Colonic mucosa (tissue), 4 donors: ENCODE results near the gene PPP1R14C. TPM values are rescaled to one million over a fixed set of nuclear protein-coding genes. Genes with fewer than 3 reads are reported as not detected.

Source experiments
- DNase-seq: peaks from one replicate; pipeline ENCODE4 v3.0.0-alpha.2; 2020
- H3K27ac ChIP-seq: fragments of 200-600 bp; one replicate; pipeline ENCODE4 v1.8.0; 2021
- H3K27me3 ChIP-seq: fragments of 200-600 bp; one replicate; pipeline ENCODE4 v1.8.0; 2021
- H3K36me3 ChIP-seq: fragments of 200-600 bp; one replicate; pipeline ENCODE4 v1.8.0; 2021
- H3K4me1 ChIP-seq: fragments of 200-600 bp; one replicate; pipeline ENCODE4 v1.8.0; 2021; ENCODE audit warnings: mild to moderate bottlenecking
- H3K4me3 ChIP-seq: fragments of 200-600 bp; one replicate; pipeline ENCODE4 v1.8.0; 2021
- H3K9ac ChIP-seq, 2 donors: one replicate each; pipeline ENCODE4 v1.7.0; 2013; ENCODE audit warnings: control low read depth in 2 of 2, low read depth in 2 of 2, low read length in 2 of 2
- H3K9me3 ChIP-seq: fragments of 200-600 bp; one replicate; pipeline ENCODE4 v1.8.0; 2021
- CTCF ChIP-seq: fragments of 200-600 bp; IDR thresholded peaks from one replicate; pipeline ENCODE4 v1.8.0; 2022; ENCODE audit warnings: antibody characterized with exemption, mild to moderate bottlenecking
- intact Hi-C: fragments of 100-400 bp; cut with DNase I; formaldehyde crosslinking; loops from one replicate; pipeline ENCODE4 v1.14.1; 2022
- total RNA-seq, 2 donors: library from RNA; stranded (reverse); fragmentation: NEBNext Ultra II Directional in 1 of 2; extraction: Animal tissue kit (Norgen Biotek cat#: 25700) in 1 of 2; gene quantifications; one replicate each; pipeline ENCODE4 v1.2.1, GENCODE V29; 2021
- donor health status: healthy.
- donor health status: DM: no; HTN: no; CAD: no.
- donor health status: DM: no; HTN: no; CAD: no.

PPP1R14C gene
- total RNA-seq, 2 donors from 2014 or later: 23.7 to 27.3 TPM

GRCh38 chr6:150157081-150157480, 14.2 kb downstream of the PPP1R14C start:
- no peak for TF ChIP-seq CTCF
- no peaks in the 10 kb centered on the region for H3K36me3 ChIP-seq
- intact Hi-C loops: no loop called here
- H3K27me3 ChIP-seq: no peaks in the 10 kb centered on the region
- DNase-seq: no peak
- no peak overlapping the region for H3K9ac ChIP-seq
- no peak overlapping the region for H3K27ac ChIP-seq
- H3K4me3 ChIP-seq: no peak overlapping the region
- H3K4me1 ChIP-seq: peaks cover 9% of the 10 kb centered on the region
- no peaks in the 10 kb centered on the region for H3K9me3 ChIP-seq

GRCh38 chr6:150159757-150160156, 16.9 kb downstream of the PPP1R14C start:
- intact Hi-C loops: no loop called here
- H3K27me3 ChIP-seq: no peaks in the 10 kb centered on the region
- H3K27ac ChIP-seq: no peak overlapping the region
- H3K36me3 ChIP-seq: no peaks in the 10 kb centered on the region
- no peak overlapping the region for H3K4me3 ChIP-seq
- DNase-seq: no peak
- no peak for TF ChIP-seq CTCF
- H3K9me3 ChIP-seq: no peaks in the 10 kb centered on the region
- no peaks in the 10 kb centered on the region for H3K4me1 ChIP-seq
- H3K9ac ChIP-seq: no peak overlapping the region

GRCh38 chr6:150163970-150164369, 21.1 kb downstream of the PPP1R14C start:
- Histone ChIP-seq H3K4me3 (no peak overlapping the region), H3K27me3 (no peaks in the 10 kb centered on the region), H3K4me1 (no peaks in the 10 kb centered on the region), H3K9ac (no peak overlapping the region), H3K27ac (no peak overlapping the region), H3K9me3 (no peaks in the 10 kb centered on the region), H3K36me3 (no peaks in the 10 kb centered on the region)
- no peak for DNase-seq
- TF ChIP-seq CTCF: no peak
- intact Hi-C loops: no loop called here

GRCh38 chr6:150165020-150165702, 22.3 kb downstream of the PPP1R14C start:
- Histone ChIP-seq H3K27me3 (no peaks in the 10 kb centered on the region), H3K9me3 (no peaks in the 10 kb centered on the region), H3K27ac (no peak overlapping the region), H3K36me3 (no peaks in the 10 kb centered on the region), H3K9ac (no peak overlapping the region), H3K4me1 (no peaks in the 10 kb centered on the region), H3K4me3 (no peak overlapping the region)
- no peak for DNase-seq
- intact Hi-C loops: no loop called here
- TF ChIP-seq CTCF: no peak

- H3K4me1 ChIP-seq: no peaks in the 10 kb centered on the region
- H3K27ac ChIP-seq: no peak overlapping the region
- TF ChIP-seq CTCF: no peak
- intact Hi-C loops: no loop called here
- no peaks in the 10 kb centered on the region for H3K9me3 ChIP-seq
- DNase-seq: no peak
- H3K36me3 ChIP-seq: no peaks in the 10 kb centered on the region
- H3K4me3 ChIP-seq: no peak overlapping the region
- no peaks in the 10 kb centered on the region for H3K27me3 ChIP-seq
- no peak overlapping the region for H3K9ac ChIP-seq
These were observed 24.6 kb downstream of the PPP1R14C start for GRCh38 chr6:150167479-150167873.
